HG03139 (cell line): ENCODE data around the gene DIPK1B.

Source experiments
- ATAC-seq: cut with Tn5 transposase; IDR thresholded peaks from one replicate; pipeline ENCODE4 v1.9.1; 2021; ENCODE audit not compliant: unreplicated experiment

Gene DIPK1B

GRCh38 chr9:136719195-136719880 is 7.0 kb downstream of the DIPK1B start:
- ATAC-seq = no peak

DNA sequence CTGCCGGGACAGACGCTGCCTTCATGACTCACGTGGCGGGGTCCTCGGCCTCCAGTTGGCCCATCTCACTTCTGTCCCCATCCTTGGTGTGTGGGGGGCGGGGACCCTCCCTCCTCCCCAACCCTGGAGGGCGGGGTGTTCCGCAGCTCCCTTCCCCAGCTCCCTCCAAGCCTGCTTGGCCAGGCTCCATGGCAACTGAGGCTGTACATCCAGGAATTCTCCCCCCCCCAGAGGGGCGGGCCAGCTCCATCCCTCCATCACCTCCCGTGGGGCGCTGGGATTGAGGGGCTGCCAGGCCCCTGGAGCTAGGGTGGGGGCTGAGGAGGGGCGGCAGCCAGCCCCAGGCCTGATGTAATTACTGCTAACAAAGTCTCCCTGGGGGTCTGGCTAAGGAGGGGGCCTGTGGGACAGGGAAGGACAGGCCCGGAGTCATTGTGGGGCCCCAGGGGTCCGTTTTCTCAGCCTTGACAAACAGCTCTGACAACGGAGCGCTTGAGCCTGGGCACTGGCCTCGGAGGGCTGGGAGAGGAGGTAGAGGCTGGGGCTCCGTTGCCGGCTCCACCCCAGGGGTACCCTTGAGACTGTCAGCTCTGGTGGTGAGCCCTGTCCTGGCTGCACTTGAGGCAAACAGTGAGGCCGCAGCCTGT is 8.0 kb downstream of the DIPK1B start:
- ATAC-seq = no peak

DNA sequence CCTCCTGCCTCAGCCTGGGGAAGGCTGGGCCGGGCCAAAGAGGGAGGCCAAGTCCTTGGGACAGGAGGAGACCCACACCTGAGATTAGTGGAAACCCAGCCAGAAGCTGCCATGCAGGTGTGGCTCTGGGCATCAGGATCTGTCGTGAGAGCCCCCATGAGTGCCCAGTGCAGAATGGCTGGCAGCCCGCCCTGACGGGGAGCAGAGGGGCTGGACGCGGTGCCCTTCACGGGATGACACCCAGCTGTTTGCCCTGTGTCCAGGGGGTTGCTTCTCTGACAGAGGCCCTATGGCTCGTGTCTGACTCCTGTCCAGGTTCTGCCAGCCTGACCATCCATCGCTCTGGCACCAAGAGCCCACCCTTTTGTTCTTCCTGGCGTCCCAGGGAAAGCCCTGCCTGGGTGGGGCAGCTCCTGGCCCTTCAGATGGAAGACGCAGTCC is 8.5 kb downstream of the DIPK1B start:
- ATAC-seq = no peak

DNA sequence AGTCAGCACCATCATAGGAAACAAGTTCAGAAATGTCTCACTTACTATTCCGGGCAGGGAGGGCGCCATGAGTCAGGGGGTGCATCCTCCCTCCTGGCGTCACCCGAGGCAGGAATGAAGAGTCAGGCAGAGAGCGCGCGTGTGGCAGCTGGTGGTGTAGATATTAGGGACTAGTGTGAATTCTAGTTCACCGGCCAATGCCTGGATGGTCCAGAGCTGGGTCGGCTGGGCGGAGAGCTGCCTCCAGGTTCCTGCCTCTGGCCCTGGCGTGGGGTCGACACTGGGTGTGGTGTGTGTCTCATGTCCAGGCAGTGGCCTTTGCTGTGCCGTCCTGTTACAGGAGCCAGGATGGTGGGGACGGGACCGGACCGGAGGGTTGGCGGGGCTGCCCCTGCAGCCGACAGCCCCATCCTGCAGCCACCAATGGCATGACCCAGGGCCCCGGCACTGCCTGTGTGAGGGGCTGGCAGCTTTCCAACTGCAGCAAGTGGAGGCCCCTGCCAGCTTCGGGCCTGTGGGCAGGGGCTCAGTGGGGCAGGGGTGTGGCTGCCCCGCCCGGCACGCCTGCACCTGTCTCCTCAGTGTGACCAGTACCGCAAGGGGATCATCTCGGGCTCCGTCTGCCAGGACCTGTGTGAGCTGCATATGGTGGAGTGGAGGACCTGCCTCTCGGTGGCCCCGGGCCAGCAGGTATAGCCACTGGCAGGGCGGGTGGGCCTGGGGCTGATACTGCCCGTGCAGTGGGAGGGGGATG is 9.1 kb downstream of the DIPK1B start:
- no peak for ATAC-seq

DNA sequence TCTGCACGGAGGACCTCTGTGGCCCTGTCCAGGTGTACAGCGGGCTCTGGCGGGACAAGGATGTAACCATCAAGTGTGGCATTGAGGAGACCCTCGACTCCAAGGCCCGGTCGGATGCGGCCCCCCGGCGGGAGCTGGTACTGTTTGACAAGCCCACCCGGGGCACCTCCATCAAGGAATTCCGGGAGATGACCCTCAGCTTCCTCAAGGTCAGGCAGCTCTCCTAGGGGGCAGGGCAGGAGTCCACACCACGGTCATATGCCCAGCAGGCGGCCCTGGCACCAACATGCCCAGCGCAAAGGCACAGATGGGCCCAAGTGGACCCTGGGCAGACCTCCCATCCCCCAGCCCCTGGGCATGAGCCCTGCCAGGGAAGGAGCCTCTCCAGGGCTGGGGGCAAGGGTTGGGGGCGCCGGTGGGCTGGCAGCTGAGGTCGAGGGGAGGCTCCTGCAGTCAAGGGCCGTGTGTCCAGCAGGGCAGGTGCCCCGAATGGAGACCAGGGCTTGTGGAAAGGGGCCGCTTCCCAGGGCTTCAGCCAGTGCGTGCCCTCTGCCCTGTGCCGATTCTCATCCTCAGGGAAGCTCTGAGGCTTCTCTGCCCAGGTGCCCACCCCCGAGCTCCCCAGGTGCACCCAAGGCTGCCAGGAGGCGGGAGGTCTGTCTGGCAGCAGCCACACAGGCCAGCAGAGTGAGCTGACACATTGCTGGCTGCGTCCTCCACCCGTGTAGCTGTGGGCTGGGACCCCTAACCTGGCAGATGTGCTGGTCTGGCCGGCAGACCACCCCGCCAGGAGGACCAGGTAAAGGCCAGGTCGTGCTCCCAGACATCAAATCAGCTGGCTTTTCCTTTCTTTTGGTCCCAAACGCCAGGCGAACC is 10.0 kb downstream of the DIPK1B start:
- no peak for ATAC-seq

GRCh38 chr9:136722969-136723356 is 10.6 kb downstream of the DIPK1B start:
- ATAC-seq = no peak

GRCh38 chr9:136723362-136723976 is 11.1 kb downstream of the DIPK1B start:
- ATAC-seq = no peak

DNA sequence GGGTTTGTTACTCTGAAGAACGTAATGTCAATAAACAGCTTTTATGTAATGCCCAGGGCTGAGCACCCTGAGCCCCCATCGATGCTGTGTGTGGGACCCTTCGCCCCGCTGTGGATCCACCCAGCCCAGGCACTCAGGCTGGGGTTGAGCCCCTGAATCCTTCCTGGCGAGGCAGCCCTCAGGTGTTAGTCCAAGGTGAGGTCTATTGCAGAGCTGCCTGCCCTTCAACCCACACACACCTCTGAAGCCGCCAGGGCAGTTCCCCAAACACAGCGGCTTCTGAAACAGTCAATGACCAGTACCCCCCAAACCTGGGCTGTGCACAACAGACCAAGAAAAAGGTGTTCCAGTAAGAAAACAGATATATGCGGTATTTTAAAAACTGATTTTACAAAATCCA is 11.6 kb downstream of the DIPK1B start:
- no peak for ATAC-seq

GRCh38 chr9:136724772-136725171 is 12.4 kb downstream of the DIPK1B start:
- no peak for ATAC-seq

- ATAC-seq = no peak
These were observed 13.2 kb downstream of the DIPK1B start for GRCh38 chr9:136725612-136726011.

DNA sequence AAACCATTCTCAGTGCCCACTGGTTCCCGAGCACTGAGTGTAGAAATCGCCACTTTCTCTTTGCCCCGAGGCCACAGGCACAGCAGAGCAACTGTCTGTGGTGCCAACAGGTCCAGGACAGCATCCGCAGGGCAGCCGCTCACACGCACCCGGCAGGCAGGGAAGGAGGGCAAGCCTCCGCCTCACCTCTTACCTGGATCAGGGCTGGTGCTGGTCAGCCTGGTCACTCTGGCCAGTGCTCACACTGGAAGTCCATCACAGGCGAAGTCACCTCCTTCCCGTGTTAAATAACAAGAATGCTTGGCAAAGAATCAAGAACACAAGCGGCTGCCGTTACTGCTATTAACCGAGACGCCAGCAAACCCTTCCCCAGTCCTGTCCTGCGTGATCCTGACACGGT is 13.7 kb downstream of the DIPK1B start:
- ATAC-seq = no peak

GRCh38 chr9:136726631-136727191 is 14.3 kb downstream of the DIPK1B start:
- no peak for ATAC-seq

DNA sequence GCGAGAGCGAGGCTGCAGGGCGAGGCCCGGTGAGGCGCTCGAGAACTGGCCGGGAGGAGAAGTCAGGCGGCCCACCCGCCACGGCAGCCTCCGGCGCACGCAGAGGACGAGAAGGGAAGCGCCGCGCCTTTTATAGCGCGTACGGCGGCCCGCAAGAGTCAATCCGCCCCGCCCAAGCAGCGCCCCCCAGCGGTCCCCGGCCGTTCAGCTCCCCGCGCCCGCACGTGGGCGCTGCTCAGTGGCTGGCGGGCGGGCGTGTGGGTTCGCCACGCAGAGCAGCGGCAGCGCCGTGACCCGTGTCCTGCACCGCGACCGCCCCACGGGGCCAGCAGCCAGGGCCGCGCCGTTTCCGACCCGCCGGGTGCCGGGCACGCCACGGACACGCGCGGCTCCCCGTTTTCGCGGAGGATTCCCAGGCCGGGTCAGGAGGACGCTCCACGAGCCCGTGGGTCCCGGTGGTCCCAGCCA is 15.7 kb downstream of the DIPK1B start:
- ATAC-seq = no peak

DNA sequence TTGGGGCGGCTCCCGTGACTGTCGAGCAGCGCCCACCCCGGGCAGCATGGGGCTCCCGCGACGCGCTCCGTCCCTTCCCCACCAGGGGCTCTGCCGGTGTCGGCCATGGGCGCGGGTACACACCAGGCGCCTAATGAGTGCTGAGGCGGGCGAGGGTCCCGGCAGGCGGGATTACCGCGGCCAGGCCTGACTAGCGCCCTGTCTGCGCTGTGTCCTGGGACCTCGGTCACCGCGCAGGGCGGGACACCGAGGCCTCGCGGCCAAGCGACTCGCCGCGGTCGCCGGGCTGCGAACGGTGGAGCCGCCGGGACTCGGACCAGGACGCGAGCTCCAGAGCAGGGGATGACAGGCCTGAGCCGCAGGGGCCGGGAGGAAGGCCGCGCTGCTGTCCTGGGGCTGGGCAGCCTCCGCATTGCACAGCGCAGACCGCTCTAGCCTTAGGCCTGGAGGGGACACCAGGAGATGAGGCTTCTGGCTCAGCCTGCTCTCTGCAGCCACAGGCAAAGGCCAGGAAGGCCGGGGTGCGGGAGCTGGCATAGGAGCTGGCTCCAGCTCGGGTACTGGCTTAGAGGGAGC is 16.3 kb downstream of the DIPK1B start:
- ATAC-seq = no peak

DNA sequence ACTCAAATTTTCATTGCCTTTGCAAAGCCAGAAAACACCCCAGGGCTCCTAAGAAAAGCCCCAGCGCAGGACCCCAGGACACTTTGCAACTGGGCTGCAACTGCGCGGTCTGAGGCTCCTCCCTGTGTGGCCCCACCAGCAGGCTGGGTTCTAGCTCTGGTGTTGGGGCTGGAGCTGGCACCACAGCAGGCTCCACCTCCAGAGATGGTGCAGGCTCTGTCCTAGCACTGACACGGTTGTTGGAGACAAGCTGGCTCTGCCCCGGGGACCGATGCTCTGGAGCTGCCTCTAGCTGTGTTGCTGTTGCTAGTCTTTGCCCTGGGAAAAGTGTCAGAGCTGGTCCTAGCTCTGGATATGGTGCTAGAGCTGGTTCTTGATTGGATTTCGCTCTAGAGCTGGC is 16.8 kb downstream of the DIPK1B start:
- no peak for ATAC-seq

DNA sequence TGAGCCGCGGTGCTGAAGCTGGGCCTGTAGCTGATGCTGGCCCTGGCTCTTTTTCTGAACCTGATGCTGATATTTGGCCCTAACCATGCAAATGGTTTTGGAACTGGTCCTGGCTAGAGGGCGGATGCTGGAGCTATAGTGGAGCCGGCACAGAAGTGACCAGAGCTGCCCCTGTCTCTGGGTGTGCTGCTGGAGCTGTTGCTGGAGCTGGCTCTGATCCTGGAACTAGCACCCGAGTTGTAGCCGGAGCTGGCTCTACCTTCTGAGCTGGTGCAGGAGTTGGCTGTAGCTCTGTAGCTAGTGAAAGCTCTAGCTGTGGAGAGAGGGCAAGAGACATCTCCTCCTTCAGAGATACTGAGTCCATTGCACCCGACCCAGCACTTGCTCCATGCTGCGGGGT is 17.6 kb downstream of the DIPK1B start:
- ATAC-seq = no peak

GRCh38 chr9:136732444-136733178 is 20.2 kb downstream of the DIPK1B start:
- ATAC-seq = no peak

GRCh38 chr9:136733611-136734010 is 21.2 kb downstream of the DIPK1B start:
- no peak for ATAC-seq

- no peak for ATAC-seq
These were observed 22.6 kb downstream of the DIPK1B start for GRCh38 chr9:136734837-136735496.
